ENCODE results near the gene HSDL1.

DNA sequence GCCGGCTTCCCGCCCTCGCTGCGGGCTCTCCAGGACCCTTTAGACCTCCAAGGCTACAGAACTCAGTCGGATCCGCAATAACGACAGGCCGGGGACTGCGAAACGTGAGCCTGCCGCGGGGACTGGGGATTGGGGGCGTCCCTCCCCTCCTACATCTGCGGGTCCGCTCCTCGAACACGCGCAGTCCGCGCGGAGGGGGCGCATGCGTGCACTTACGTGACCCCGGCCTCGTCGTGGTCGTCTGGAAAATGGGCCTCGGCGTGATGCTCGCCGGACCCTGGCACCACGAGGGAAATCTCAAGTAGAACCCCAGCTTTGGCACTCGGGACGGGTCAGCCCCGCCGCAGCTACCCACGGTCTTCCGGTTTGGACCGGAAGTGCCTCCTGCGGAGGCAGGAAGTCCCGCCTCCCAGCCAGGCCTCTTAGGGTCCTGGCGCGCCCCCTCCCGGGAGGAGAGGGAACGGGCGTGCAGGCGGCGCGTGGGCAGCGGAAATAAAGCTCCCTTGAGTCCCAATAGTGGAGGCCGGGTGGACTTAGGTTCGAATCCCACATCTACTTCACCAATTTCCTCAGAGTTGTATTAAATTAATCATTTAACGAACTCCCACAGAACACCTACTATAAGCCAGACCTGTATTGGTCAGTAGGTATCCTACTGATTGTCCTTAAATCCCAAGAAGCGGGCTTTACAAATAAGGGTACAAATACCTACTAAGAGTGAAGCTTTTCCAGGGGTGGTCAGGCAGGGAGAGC, 41.9 kb upstream of the HSDL1 start, which contains the start of gene TAF1C:
- TF ChIP-seq, protein P1, sequence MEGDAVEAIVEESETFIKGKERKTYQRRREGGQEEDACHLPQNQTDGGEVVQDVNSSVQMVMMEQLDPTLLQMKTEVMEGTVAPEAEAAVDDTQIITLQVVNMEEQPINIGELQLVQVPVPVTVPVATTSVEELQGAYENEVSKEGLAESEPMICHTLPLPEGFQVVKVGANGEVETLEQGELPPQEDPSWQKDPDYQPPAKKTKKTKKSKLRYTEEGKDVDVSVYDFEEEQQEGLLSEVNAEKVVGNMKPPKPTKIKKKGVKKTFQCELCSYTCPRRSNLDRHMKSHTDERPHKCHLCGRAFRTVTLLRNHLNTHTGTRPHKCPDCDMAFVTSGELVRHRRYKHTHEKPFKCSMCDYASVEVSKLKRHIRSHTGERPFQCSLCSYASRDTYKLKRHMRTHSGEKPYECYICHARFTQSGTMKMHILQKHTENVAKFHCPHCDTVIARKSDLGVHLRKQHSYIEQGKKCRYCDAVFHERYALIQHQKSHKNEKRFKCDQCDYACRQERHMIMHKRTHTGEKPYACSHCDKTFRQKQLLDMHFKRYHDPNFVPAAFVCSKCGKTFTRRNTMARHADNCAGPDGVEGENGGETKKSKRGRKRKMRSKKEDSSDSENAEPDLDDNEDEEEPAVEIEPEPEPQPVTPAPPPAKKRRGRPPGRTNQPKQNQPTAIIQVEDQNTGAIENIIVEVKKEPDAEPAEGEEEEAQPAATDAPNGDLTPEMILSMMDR (IDR thresholded peaks at IDR 0.05): peak; percentile 96 to 99 (median 98)
- TF ChIP-seq POLR2A (IDR thresholded peaks at IDR 0.05) (no peak), EP300 (IDR thresholded peaks at IDR 0.05) (peak; percentile 72 to 78)

All from tibial nerve (tissue), 4 donors.